Calu3 (cell line): ENCODE results near the gene PCSK5. TPM values are rescaled to one million over a fixed set of nuclear protein-coding genes. Genes with fewer than 3 reads are reported as not detected.
A peak's percentile ranks its signal among the peaks of the same experiment; 100 is the strongest.
"Not testable (repeated sequence)": the region's sequence is repeated elsewhere in the genome, so short reads cannot be mapped to it uniquely, and the experiment has no call there.

Experiments used
- BruUV-seq: library from RNA; stranded (reverse); fragments of 400-500 nt; replicated peaks from 2 replicates; lab custom pipeline; 2021; lab: Mats Ljungman, UMichigan
- CTCF ChIA-PET: fragments of 300-600 bp; sonication (Branson Sonifier 250); formaldehyde crosslinking; loops from one replicate; lab custom pipeline; 2022; ENCODE audit warnings: antibody characterized with exemption; lab: Charles Lee
- DNase-seq: peaks from one replicate; pipeline ENCODE4 v3.0.0; 2022
- H3K27ac Mint-ChIP-seq: one replicate; pipeline ENCODE4 v1.8.0; 2022; ENCODE audit warnings: mixed read lengths; ENCODE audit not compliant: unreplicated experiment
- H3K27me3 Mint-ChIP-seq: one replicate; pipeline ENCODE4 v1.8.0; 2022; ENCODE audit warnings: mixed read lengths; ENCODE audit not compliant: unreplicated experiment
- H3K36me3 Mint-ChIP-seq: one replicate; pipeline ENCODE4 v1.8.0; 2022; ENCODE audit warnings: mild to moderate bottlenecking, moderate library complexity, mixed read lengths; ENCODE audit not compliant: insufficient read depth, unreplicated experiment
- H3K4me1 Mint-ChIP-seq: one replicate; pipeline ENCODE4 v1.8.0; 2022; ENCODE audit warnings: mild to moderate bottlenecking, low read depth, mixed read lengths; ENCODE audit not compliant: unreplicated experiment
- H3K4me3 Mint-ChIP-seq: one replicate; pipeline ENCODE4 v1.8.0; 2022; ENCODE audit warnings: mild to moderate bottlenecking, low read depth, moderate library complexity, mixed read lengths; ENCODE audit not compliant: unreplicated experiment
- H3K9me3 Mint-ChIP-seq: one replicate; pipeline ENCODE4 v1.8.0; 2022; ENCODE audit warnings: low read depth, mixed read lengths; ENCODE audit not compliant: unreplicated experiment
- intact Hi-C: fragments of 100-400 bp; cut with micrococcal nuclease; formaldehyde crosslinking; loops from one replicate; pipeline ENCODE4 v1.10.0; 2022; ENCODE audit not compliant: unreplicated experiment
- total RNA-seq: library from RNA; stranded (reverse); gene quantifications from 2 replicates; pipeline ENCODE4 v1.2.3, GENCODE V29; 2022
- TF ChIP-seq, protein P1 (sequence below): fragments of 200-600 bp; IDR thresholded peaks from one replicate; pipeline ENCODE4 v1.8.0; 2022; ENCODE audit warnings: antibody characterized with exemption; ENCODE audit not compliant: unreplicated experiment

Gene PCSK5
- total RNA-seq, 1 experiment from 2014 or later: 38.4 TPM

DNA sequence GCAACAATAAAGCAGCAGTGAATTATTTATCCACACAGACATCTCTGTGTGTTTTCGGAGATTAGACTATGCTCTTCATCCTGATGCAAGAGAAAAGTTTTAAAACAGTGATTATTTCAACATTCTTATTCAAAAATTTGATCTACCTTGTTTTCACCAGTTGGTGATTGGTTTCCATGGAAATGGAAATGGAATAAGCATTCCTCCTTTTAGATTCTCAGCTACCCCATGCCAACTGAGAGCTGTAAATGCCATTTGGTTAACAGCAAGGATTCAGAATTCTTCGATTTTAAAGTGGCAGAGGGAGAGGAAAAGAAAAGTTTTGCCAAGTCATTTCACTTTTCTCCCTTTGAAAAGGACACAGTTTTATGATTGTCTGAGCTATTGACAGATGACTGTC lies 154.7 kb downstream of the PCSK5 start:
- Mint-ChIP-seq H3K9me3 (no peaks in the 10 kb centered on the region), H3K36me3 (peaks cover 4% of the 10 kb centered on the region), H3K27ac (no peak overlapping the region), H3K27me3 (no peaks in the 10 kb centered on the region), H3K4me1 (peaks cover 5% of the 10 kb centered on the region), H3K4me3 (no peak overlapping the region)
- CTCF ChIA-PET: interaction anchor here (0.6 kb wide), 1 partner anchor 328 kb away, joined by 3 read pairs; no protein-coding TSS in a partner anchor
- no peak for DNase-seq
- intact Hi-C loops: loop anchor here (5.0 to 10.0 kb wide), 2 partner anchors 33 to 80 kb away; no protein-coding TSS in a partner anchor
- BruUV-seq: no TSS peak
- TF ChIP-seq, protein P1, sequence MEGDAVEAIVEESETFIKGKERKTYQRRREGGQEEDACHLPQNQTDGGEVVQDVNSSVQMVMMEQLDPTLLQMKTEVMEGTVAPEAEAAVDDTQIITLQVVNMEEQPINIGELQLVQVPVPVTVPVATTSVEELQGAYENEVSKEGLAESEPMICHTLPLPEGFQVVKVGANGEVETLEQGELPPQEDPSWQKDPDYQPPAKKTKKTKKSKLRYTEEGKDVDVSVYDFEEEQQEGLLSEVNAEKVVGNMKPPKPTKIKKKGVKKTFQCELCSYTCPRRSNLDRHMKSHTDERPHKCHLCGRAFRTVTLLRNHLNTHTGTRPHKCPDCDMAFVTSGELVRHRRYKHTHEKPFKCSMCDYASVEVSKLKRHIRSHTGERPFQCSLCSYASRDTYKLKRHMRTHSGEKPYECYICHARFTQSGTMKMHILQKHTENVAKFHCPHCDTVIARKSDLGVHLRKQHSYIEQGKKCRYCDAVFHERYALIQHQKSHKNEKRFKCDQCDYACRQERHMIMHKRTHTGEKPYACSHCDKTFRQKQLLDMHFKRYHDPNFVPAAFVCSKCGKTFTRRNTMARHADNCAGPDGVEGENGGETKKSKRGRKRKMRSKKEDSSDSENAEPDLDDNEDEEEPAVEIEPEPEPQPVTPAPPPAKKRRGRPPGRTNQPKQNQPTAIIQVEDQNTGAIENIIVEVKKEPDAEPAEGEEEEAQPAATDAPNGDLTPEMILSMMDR: no peak

DNA sequence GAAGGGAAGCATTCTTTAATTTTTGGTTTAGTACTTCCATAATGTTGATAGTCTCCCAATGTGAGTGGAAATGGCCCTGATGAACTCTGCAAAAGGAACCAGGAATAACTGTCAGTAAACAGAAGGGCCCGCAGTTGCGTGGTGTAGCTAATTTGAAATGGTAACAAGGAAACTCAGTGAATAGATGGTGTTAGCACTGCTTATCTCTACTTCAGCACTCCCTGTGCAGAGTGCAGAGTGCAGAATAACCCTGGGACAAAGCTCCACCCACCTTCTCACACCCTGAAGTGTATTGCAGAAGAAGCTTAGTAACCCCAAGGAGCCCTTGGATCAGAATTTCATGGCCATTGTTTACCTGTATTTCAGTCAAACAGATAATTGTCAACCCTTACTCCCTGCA lies 158.9 kb downstream of the PCSK5 start:
- DNase-seq: peak; percentile 5
- H3K27me3 Mint-ChIP-seq: no peaks in the 10 kb centered on the region
- no peak overlapping the region for H3K4me3 Mint-ChIP-seq
- H3K27ac Mint-ChIP-seq: no peak overlapping the region
- H3K9me3 Mint-ChIP-seq: peaks cover 2% of the 10 kb centered on the region
- intact Hi-C loops: loop anchor here (5.0 to 10.0 kb wide), 2 partner anchors 37 to 75 kb away; no protein-coding TSS in a partner anchor
- no TSS peak for BruUV-seq
- TF ChIP-seq, protein P1: no peak
- CTCF ChIA-PET: no interaction called here
- peaks cover 11% of the 10 kb centered on the region for H3K36me3 Mint-ChIP-seq
- H3K4me1 Mint-ChIP-seq: no peaks in the 10 kb centered on the region

DNA sequence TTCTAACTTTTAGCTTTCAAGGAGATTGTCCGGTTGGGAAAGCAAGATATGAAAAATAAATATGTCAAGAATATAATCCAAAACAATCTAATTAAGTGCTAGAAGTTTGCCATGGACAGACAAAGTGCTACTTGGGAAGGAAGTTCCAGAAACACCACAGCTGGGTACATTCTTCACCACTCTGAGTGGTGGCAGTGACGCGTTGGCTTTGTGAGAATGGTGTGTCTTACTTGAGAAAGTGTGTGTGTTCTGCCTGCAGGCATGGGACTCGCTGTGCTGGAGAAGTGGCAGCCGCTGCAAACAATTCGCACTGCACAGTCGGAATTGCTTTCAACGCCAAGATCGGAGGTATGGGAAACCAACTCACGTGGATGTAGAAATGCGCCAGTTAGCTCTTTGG lies 177.2 kb downstream of the PCSK5 start:
- no peaks in the 10 kb centered on the region for H3K9me3 Mint-ChIP-seq
- peaks cover 8% of the 10 kb centered on the region for H3K36me3 Mint-ChIP-seq
- CTCF ChIA-PET: no interaction called here
- no peaks in the 10 kb centered on the region for H3K4me1 Mint-ChIP-seq
- no TSS peak for BruUV-seq
- intact Hi-C loops: no loop called here
- H3K27me3 Mint-ChIP-seq: no peaks in the 10 kb centered on the region
- no peak for DNase-seq
- H3K4me3 Mint-ChIP-seq: no peak overlapping the region
- TF ChIP-seq, protein P1: no peak
- H3K27ac Mint-ChIP-seq: no peak overlapping the region

DNA sequence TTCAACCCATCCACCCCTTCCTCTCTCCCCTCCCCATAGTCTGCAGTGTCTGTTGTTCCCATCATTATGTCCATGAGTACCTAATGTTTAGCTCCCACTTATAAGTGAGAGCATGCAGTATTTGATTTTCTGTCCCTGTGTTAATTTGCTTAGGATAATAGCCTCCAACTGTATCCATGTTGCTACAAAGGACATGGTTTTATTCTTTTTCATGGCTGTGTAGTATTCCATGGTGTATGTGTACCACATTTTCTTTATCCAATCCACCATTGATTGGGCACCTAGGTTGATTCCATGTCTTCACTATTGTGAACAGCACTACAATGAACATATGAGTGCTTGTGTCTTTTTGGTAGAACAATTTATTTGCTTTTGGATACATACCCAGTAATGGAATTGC lies 187.1 kb downstream of the PCSK5 start:
- no TSS peak for BruUV-seq
- Mint-ChIP-seq H3K9me3 (no peaks in the 10 kb centered on the region), H3K4me3 (no peak overlapping the region), H3K27me3 (no peaks in the 10 kb centered on the region), H3K36me3 (peaks cover 6% of the 10 kb centered on the region), H3K4me1 (no peaks in the 10 kb centered on the region), H3K27ac (no peak overlapping the region)
- no peak for DNase-seq
- intact Hi-C loops: no loop called here
- TF ChIP-seq, protein P1: no peak
- CTCF ChIA-PET: no interaction called here

DNA sequence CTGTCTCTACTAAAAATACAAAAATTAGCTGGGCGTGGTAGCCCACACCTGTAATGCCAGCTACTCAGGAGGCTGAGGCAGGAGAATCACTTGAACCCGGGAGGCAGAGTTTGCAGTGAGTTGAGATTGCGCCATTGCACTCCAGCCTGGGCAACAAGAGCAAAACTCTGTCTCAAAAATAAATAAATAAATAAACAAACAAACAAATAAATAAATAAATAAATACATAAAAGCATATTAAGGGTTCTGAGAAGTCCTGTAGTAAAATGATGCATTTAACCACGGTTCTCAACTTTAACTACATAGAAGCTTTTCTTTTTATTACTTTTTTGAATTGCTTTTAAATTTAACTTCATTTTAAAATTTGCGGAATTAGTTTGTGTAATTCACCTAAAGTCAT lies 190.8 kb downstream of the PCSK5 start:
- CTCF ChIA-PET, H3K36me3 Mint-ChIP-seq, H3K27ac Mint-ChIP-seq, H3K27me3 Mint-ChIP-seq, H3K4me3 Mint-ChIP-seq, BruUV-seq, H3K9me3 Mint-ChIP-seq, DNase-seq, intact Hi-C loops, H3K4me1 Mint-ChIP-seq: not testable (repeated sequence)
